ENCODE results near the gene IQGAP3.

GRCh38 chr1:156500793-156501506, 71.4 kb downstream of the IQGAP3 start:
- TF ChIP-seq CTCF (IDR thresholded peaks at IDR 0.05) (peak; percentile 90), ZFX (IDR thresholded peaks at IDR 0.05; ENCODE audit: borderline replicate concordance) (no peak)

All from 22Rv1 (cell line).